Endodermal cell (in vitro differentiated cells): ENCODE measurements around the gene SERPINE2. TPM values are rescaled to one million over a fixed set of nuclear protein-coding genes. Genes with fewer than 3 reads are reported as not detected.

Source experiments
- DNase-seq: peaks from one replicate; pipeline ENCODE4 v3.0.0-alpha.2; 2017
- H3K27ac ChIP-seq: 2 replicates; pipeline ENCODE4 v1.5.1; 2013; ENCODE audit warnings: mild to moderate bottlenecking, low read depth, low read length, moderate library complexity
- H3K27me3 ChIP-seq: 2 replicates; pipeline ENCODE4 v1.6.1; 2013; ENCODE audit warnings: mild to moderate bottlenecking, low read length, moderate library complexity; ENCODE audit not compliant: insufficient read depth, control insufficient read depth, poor library complexity, severe bottlenecking
- H3K36me3 ChIP-seq: 2 replicates; pipeline ENCODE4 v1.7.0; 2013; ENCODE audit warnings: mild to moderate bottlenecking, low read length, moderate library complexity; ENCODE audit not compliant: control insufficient read depth, insufficient read depth
- H3K4me1 ChIP-seq: one replicate; pipeline ENCODE4 v1.7.0; 2013; ENCODE audit warnings: low read length; ENCODE audit not compliant: control insufficient read depth, insufficient read depth
- H3K4me3 ChIP-seq: 2 replicates; pipeline ENCODE4 v1.5.1; 2013; ENCODE audit warnings: mild to moderate bottlenecking, low read length, moderate library complexity
- H3K9ac ChIP-seq: 2 replicates; pipeline ENCODE4 v1.6.1; 2013; ENCODE audit warnings: mild to moderate bottlenecking, low read length, moderate library complexity; ENCODE audit not compliant: poor library complexity, severe bottlenecking; ENCODE audit errors: extremely low read depth
- H3K9me3 ChIP-seq: 2 replicates; pipeline ENCODE4 v1.6.1; 2013; ENCODE audit warnings: mild to moderate bottlenecking, low read length, moderate library complexity; ENCODE audit not compliant: control insufficient read depth
- H3K27ac Mint-ChIP-seq: 2 replicates; pipeline ENCODE4 v1.8.0; 2020; ENCODE audit warnings: mixed read lengths
- H3K27me3 Mint-ChIP-seq: 2 replicates; pipeline ENCODE4 v1.8.0; 2021; ENCODE audit warnings: mild to moderate bottlenecking, mixed read lengths; ENCODE audit not compliant: insufficient read depth
- H3K36me3 Mint-ChIP-seq: 2 replicates; pipeline ENCODE4 v1.8.0; 2020; ENCODE audit warnings: low read depth, mixed read lengths
- H3K4me1 Mint-ChIP-seq: 2 replicates; pipeline ENCODE4 v1.8.0; 2020; ENCODE audit warnings: mixed read lengths
- H3K4me3 Mint-ChIP-seq: 2 replicates; pipeline ENCODE4 v1.8.0; 2020; ENCODE audit warnings: mild to moderate bottlenecking, moderate library complexity, mixed read lengths
- H3K9me3 Mint-ChIP-seq: 2 replicates; pipeline ENCODE4 v1.8.0; 2020; ENCODE audit warnings: mild to moderate bottlenecking, mixed read lengths
- WGBS, 2 experiments: methylation state at CpG; one replicate each; pipeline versions ENCODE4 v1.1.5 to v1.1.7; 2013; ENCODE audit warnings: missing lambda C conversion rate in 2 of 2, mixed read lengths in 1 of 2; ENCODE audit not compliant: insufficient coverage in 1 of 2, insufficient read length in 1 of 2; 5-methylcytosine and 5-hydroxymethylcytosine counted together
- total RNA-seq, 2 donors: library from RNA; stranded (reverse); fragmentation: NEBNext Ultra II Directional in 1 of 2; extraction: Animal tissue kit (Norgen Biotek cat#: 25700) in 1 of 2; gene quantifications; 2 replicates in 1 of 2; 3 replicates in 1 of 2; pipeline ENCODE4 v1.2.1, GENCODE V29; 2021
- TF ChIP-seq, protein P1 (sequence below): fragments of 200-600 bp; sonication (generic); conservative IDR thresholded peaks from 2 replicates; pipeline ENCODE4 v1.5.0; 2021; ENCODE audit warnings: antibody characterized with exemption, mild to moderate bottlenecking

Gene SERPINE2
- total RNA-seq, 2 donors from 2014 or later: 257 to 386 TPM

DNA sequence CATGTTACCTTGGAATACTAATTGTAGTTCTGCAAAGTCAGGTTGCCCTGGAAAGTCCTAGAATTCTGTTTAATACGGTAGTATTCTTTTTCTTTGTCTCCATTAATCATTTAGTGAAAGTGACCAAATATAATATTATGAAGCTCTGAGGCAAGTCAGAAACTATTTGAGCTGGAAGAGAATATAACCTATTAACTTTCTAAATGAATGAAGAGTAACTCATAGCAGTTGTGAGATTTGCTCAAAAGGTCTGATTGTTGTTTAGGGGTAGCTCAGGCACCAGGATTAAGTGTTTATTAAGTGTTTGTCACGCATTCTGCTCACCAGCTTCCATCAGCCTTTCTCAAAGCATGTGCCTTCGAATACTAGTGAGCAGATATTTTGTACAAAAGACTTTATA lies 46.7 kb upstream of the SERPINE2 start:
- Mint-ChIP-seq H3K36me3 (no peaks in the 10 kb centered on the region), H3K9me3 (no peaks in the 10 kb centered on the region), H3K27ac (no peak overlapping the region), H3K4me3 (no peak overlapping the region), H3K4me1 (peaks cover 15% of the 10 kb centered on the region), H3K27me3 (no peaks in the 10 kb centered on the region)
- TF ChIP-seq, protein P1, sequence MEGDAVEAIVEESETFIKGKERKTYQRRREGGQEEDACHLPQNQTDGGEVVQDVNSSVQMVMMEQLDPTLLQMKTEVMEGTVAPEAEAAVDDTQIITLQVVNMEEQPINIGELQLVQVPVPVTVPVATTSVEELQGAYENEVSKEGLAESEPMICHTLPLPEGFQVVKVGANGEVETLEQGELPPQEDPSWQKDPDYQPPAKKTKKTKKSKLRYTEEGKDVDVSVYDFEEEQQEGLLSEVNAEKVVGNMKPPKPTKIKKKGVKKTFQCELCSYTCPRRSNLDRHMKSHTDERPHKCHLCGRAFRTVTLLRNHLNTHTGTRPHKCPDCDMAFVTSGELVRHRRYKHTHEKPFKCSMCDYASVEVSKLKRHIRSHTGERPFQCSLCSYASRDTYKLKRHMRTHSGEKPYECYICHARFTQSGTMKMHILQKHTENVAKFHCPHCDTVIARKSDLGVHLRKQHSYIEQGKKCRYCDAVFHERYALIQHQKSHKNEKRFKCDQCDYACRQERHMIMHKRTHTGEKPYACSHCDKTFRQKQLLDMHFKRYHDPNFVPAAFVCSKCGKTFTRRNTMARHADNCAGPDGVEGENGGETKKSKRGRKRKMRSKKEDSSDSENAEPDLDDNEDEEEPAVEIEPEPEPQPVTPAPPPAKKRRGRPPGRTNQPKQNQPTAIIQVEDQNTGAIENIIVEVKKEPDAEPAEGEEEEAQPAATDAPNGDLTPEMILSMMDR: no peak
- H3K4me3 ChIP-seq: no peak overlapping the region
- WGBS, 2 experiments: 96% methylated on average over 2 of the region's 3 CpGs; no CpG with 5 or more reads in 1 of the 2 experiments
- H3K27me3 ChIP-seq: no peaks in the 10 kb centered on the region
- H3K9me3 ChIP-seq: peaks cover 10% of the 10 kb centered on the region
- no peak overlapping the region for H3K9ac ChIP-seq
- H3K27ac ChIP-seq: no peak overlapping the region
- no peak for DNase-seq
- peaks cover 4% of the 10 kb centered on the region for H3K4me1 ChIP-seq
- H3K36me3 ChIP-seq: no peaks in the 10 kb centered on the region

DNA sequence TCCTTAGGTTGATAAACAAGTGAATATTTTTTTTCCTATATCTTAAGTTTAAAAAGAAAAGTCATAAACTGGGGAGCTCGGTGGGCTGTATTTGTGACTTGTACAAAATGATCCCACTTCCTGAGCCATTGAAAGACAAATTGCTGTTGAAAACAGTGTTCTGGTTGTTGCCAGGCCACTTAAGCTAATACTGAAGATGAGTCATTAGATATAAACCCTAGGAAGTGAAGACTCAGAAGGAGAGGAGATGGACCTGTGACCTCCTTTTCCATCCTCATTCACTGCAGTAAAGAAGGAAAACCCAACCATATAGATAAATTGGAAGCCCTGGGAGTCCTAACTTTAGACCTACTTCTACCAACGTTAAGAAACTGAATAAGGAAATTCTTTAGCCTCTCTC lies 46.2 kb upstream of the SERPINE2 start:
- Mint-ChIP-seq H3K27ac (no peak overlapping the region), H3K4me3 (no peak overlapping the region), H3K9me3 (no peaks in the 10 kb centered on the region), H3K36me3 (no peaks in the 10 kb centered on the region), H3K27me3 (no peaks in the 10 kb centered on the region), H3K4me1 (peaks cover 15% of the 10 kb centered on the region)
- Histone ChIP-seq H3K27me3 (no peaks in the 10 kb centered on the region), H3K9ac (no peak overlapping the region), H3K9me3 (peaks cover 8% of the 10 kb centered on the region), H3K4me1 (peaks cover 4% of the 10 kb centered on the region), H3K36me3 (no peaks in the 10 kb centered on the region), H3K4me3 (no peak overlapping the region), H3K27ac (no peak overlapping the region)
- DNase-seq: no peak
- TF ChIP-seq, protein P1: no peak
- WGBS, 2 experiments: 100% methylated on average over 1 to 2 of the region's 2 CpGs

DNA sequence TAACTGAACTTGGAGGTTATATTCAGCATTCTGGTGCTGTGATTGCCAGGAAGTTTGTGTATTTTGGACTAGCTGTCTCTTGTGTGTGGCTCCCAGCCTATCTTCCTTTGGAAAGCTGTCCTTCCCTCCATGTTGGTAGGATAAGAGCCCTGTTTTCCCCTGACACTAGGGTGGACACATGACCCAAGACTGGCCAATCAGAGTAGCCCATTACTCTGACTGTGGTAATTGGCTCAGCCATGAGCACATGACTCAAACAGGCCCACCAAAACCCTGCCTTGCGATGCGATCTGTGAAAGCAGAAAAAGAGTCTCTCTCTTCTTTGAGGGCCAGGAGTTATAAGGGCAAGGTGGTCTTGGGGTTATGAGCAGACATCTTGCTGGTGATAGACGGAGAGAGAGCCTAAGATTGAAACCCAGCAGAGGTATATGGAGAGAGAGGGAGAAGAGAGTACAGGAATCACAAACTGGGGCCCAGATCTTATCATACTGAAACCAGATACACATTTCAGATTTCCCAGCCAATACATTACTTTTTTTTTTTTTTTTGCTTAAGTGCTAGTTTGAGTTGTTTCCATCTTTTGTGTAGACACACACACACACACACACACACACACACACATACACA lies 45.3 kb upstream of the SERPINE2 start:
- H3K9ac ChIP-seq: no peak overlapping the region
- Mint-ChIP-seq H3K27me3 (peaks cover 2% of the 10 kb centered on the region), H3K4me1 (peaks cover 15% of the 10 kb centered on the region), H3K9me3 (no peaks in the 10 kb centered on the region), H3K4me3 (no peak overlapping the region), H3K36me3 (no peaks in the 10 kb centered on the region), H3K27ac (no peak overlapping the region)
- H3K27me3 ChIP-seq: no peaks in the 10 kb centered on the region
- no peak overlapping the region for H3K27ac ChIP-seq
- no peaks in the 10 kb centered on the region for H3K9me3 ChIP-seq
- TF ChIP-seq, protein P1: no peak
- no peaks in the 10 kb centered on the region for H3K36me3 ChIP-seq
- WGBS, 2 experiments: 95 to 100% methylated on average over 2 to 3 of the region's 3 CpGs
- peaks cover 4% of the 10 kb centered on the region for H3K4me1 ChIP-seq
- no peak for DNase-seq
- no peak overlapping the region for H3K4me3 ChIP-seq
